CD4-positive, alpha-beta memory T cell (primary cell): Measurements from ENCODE around the gene LDLRAD4. TPM values are rescaled to one million over a fixed set of nuclear protein-coding genes. Genes with fewer than 3 reads are reported as not detected.
A peak's percentile ranks its signal among the peaks of the same experiment; 100 is the strongest.
"Not testable (repeated sequence)": the region's sequence is repeated elsewhere in the genome, so short reads cannot be mapped to it uniquely, and the experiment has no call there.

ENCODE experiments used
- CTCF ChIA-PET: fragments of 350-600 bp; sonication (Branson Sonifier 250); formaldehyde crosslinking; loops from one replicate; lab custom pipeline; 2021; ENCODE audit warnings: inconsistent platforms; ENCODE audit not compliant: partially characterized antibody; lab: Charles Lee
- POLR2A ChIA-PET: fragments of 350-600 bp; sonication (Branson Sonifier 250); formaldehyde crosslinking; loops from one replicate; lab custom pipeline; 2021; ENCODE audit not compliant: partially characterized antibody; lab: Charles Lee
- DNase-seq, 5 donors: peaks; one replicate each; pipeline versions ENCODE4 v3.0.0 to v3.0.0-alpha.2; 2020 to 2022; ENCODE audit warnings: mixed read lengths in 1 of 5
- H3K27ac ChIP-seq: one replicate; pipeline ENCODE4 v1.7.0; 2013; ENCODE audit warnings: low read depth, low read length
- H3K27me3 ChIP-seq: 2 replicates; pipeline ENCODE4 v1.7.0; 2013; ENCODE audit warnings: mild to moderate bottlenecking, low read length, moderate library complexity; ENCODE audit not compliant: insufficient read depth
- H3K36me3 ChIP-seq: 2 replicates; pipeline ENCODE4 v1.7.0; 2013; ENCODE audit warnings: mild to moderate bottlenecking, low read length, moderate library complexity; ENCODE audit not compliant: insufficient read depth
- H3K4me1 ChIP-seq: 2 replicates; pipeline ENCODE4 v1.7.0; 2013; ENCODE audit warnings: mild to moderate bottlenecking, low read length, moderate library complexity; ENCODE audit not compliant: insufficient read depth
- H3K4me3 ChIP-seq, 2 donors: one replicate each; pipeline ENCODE4 v1.7.0; 2013; ENCODE audit warnings: low read length in 2 of 2, mild to moderate bottlenecking in 1 of 2
- H3K9me3 ChIP-seq, 2 donors: one replicate each; pipeline ENCODE4 v1.7.0; 2013; ENCODE audit warnings: low read length in 2 of 2, control low read depth in 1 of 2; ENCODE audit not compliant: control insufficient read depth in 1 of 2
- H3K27ac Mint-ChIP-seq, 7 donors: one replicate each; pipeline ENCODE4 v1.8.0; 2020 to 2021; ENCODE audit warnings: mixed read lengths in 7 of 7, mild to moderate bottlenecking in 6 of 7, inconsistent platforms in 3 of 7, moderate library complexity in 3 of 7
- H3K27me3 Mint-ChIP-seq, 2 donors: one replicate each; pipeline ENCODE4 v1.8.0; 2020 to 2021; ENCODE audit warnings: mixed read lengths in 2 of 2
- H3K36me3 Mint-ChIP-seq, 2 donors: one replicate each; pipeline ENCODE4 v1.8.0; 2020 to 2021; ENCODE audit warnings: mixed read lengths in 2 of 2, inconsistent platforms in 1 of 2, mild to moderate bottlenecking in 1 of 2
- H3K4me1 Mint-ChIP-seq, 4 donors: one replicate each; pipeline ENCODE4 v1.8.0; 2020 to 2021; ENCODE audit warnings: mixed read lengths in 4 of 4, mild to moderate bottlenecking in 1 of 4
- H3K4me3 Mint-ChIP-seq, 8 donors: one replicate each; pipeline ENCODE4 v1.8.0; 2020 to 2021; ENCODE audit warnings: mixed read lengths in 8 of 8, mild to moderate bottlenecking in 7 of 8, moderate library complexity in 6 of 8, inconsistent platforms in 3 of 8
- H3K9me3 Mint-ChIP-seq, 8 donors: one replicate each; pipeline ENCODE4 v1.8.0; 2020 to 2021; ENCODE audit warnings: mixed read lengths in 8 of 8, mild to moderate bottlenecking in 5 of 8, inconsistent platforms in 3 of 8, moderate library complexity in 1 of 8
- intact Hi-C: fragments of 100-400 bp; cut with micrococcal nuclease; formaldehyde crosslinking; loops from one replicate; pipeline ENCODE4 v1.15.1; 2023
- polyA plus RNA-seq, 2 donors: library from polyadenylated mRNA; unstranded; fragments of 300-500 nt; fragmentation: Illumina TruSeq; gene quantifications; one replicate each; pipeline ENCODE4 v1.2.3, GENCODE V29; 2021
- total RNA-seq, 2 experiments: library from RNA; stranded (reverse); gene quantifications; one replicate each; pipeline ENCODE4 v1.2.3, GENCODE V29; 2021

Gene LDLRAD4
- total and polyA plus RNA-seq, 4 experiments from 2014 or later, result 17.4 to 63.0 (median 36.6) TPM

- ChIA-PET CTCF (interaction anchor here (0.8 to 1.6 kb wide), 3 partner anchors 8 to 225 kb away, joined by 3 to 5 read pairs (median 4); no protein-coding TSS in a partner anchor), POLR2A (no interaction called here)
Observed at GRCh38 chr18:13605901-13606300, 387.3 kb downstream of the LDLRAD4 start.

DNA sequence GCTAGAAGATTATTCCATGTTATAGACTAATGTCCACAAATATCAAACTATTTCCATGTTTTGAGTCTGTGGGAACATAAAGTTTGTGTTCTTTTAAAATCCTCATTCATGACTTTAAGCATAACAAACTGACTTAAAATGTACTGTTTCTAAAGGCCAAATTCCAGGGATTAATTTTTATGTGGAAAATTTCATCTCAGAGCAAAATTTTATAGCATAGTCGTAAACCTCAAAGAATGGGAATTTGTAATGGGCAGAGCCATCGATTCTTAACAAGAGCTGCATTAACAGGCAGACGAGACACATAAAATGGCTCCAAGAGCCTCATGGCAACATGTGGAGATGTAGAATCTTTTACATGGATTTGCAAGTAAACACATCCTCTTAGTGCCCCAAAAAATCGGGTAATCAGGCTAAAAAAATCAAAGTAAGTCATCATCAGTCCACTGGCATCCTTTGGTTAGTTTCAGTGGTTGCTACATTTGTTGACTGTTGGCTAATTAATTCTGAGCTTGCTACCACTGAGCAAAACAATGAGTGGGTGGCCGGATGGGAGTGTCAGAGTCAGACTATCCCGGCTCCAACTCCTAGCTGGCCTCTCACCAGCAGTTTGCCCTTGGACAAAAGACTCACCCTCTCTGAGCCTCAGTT lies 388.2 kb downstream of the LDLRAD4 start:
- peaks cover 23 to 35% (median 30%) of the 10 kb centered on the region in 4 donors for H3K4me1 Mint-ChIP-seq
- no peak overlapping the region for H3K4me3 Mint-ChIP-seq
- no peak overlapping the region for H3K27ac Mint-ChIP-seq
- H3K36me3 ChIP-seq, result no peaks in the 10 kb centered on the region
- no peaks in the 10 kb centered on the region for H3K9me3 ChIP-seq
- no peak overlapping the region for H3K27ac ChIP-seq
- H3K9me3 Mint-ChIP-seq, result no peaks in the 10 kb centered on the region
- peaks cover 0 to 3% of the 10 kb centered on the region in 2 donors for H3K36me3 Mint-ChIP-seq
- H3K27me3 ChIP-seq, result no peaks in the 10 kb centered on the region
- POLR2A ChIA-PET, result no interaction called here
- no peak for DNase-seq
- no peak overlapping the region for H3K4me3 ChIP-seq
- CTCF ChIA-PET, result interaction anchor here (0.8 to 1.6 kb wide), 3 partner anchors 9 to 226 kb away, joined by 3 to 5 read pairs (median 4); no protein-coding TSS in a partner anchor
- intact Hi-C loops, result no loop called here
- peaks cover 32% of the 10 kb centered on the region for H3K4me1 ChIP-seq
- no peaks in the 10 kb centered on the region for H3K27me3 Mint-ChIP-seq

More at GRCh38 chr18:13605901-13606300, 387.3 kb downstream of the LDLRAD4 start:
- H3K4me1 ChIP-seq, result peaks cover 24% of the 10 kb centered on the region
- H3K36me3 Mint-ChIP-seq, result peaks cover 0 to 4% of the 10 kb centered on the region in 2 donors
- H3K36me3 ChIP-seq, result no peaks in the 10 kb centered on the region
- no peaks in the 10 kb centered on the region for H3K9me3 ChIP-seq
- H3K4me1 Mint-ChIP-seq, result peaks cover 18 to 27% (median 22%) of the 10 kb centered on the region in 4 donors
- H3K27me3 ChIP-seq, result no peaks in the 10 kb centered on the region
- intact Hi-C loops, result no loop called here
- no peaks in the 10 kb centered on the region for H3K27me3 Mint-ChIP-seq
- H3K9me3 Mint-ChIP-seq, result no peaks in the 10 kb centered on the region
- no peak overlapping the region for H3K4me3 Mint-ChIP-seq
- H3K27ac ChIP-seq, result no peak overlapping the region
- no peak overlapping the region for H3K27ac Mint-ChIP-seq
- no peak overlapping the region for H3K4me3 ChIP-seq
- no peak for DNase-seq

- Mint-ChIP-seq H3K4me1 (peaks cover 37 to 49% (median 43%) of the 10 kb centered on the region in 4 donors), H3K27ac (peak overlapping the region; percentile 20 to 94 (median 88)), H3K4me3 (peak overlapping the region in 6 of 8 donors; percentile 40 to 87 (median 67))
- H3K27me3 Mint-ChIP-seq, H3K36me3 Mint-ChIP-seq, H3K27me3 ChIP-seq, H3K36me3 ChIP-seq, H3K27ac ChIP-seq, H3K4me3 ChIP-seq, H3K9me3 Mint-ChIP-seq, H3K9me3 ChIP-seq: not testable (repeated sequence)
- peak in 2 of 5 donors; percentile 31 to 64 for DNase-seq
- intact Hi-C loops, result loop anchor here (2.0 kb wide), 1 partner anchor 119 kb away; the partner anchor contains the start of genes FAM210A and RNMT
- H3K4me1 ChIP-seq, result peaks cover 45% of the 10 kb centered on the region
- ChIA-PET POLR2A (interaction anchor here (0.7 to 1.5 kb wide), 3 partner anchors 45 to 392 kb away, joined by 3 to 5 read pairs (median 3); no protein-coding TSS in a partner anchor), CTCF (interaction anchor here (1.1 to 2.7 kb wide), 4 partner anchors 21 to 392 kb away, joined by 3 to 12 read pairs (median 4); no protein-coding TSS in a partner anchor)
Observed at GRCh38 chr18:13608024-13608562, 389.5 kb downstream of the LDLRAD4 start.

GRCh38 chr18:13608791-13609532 lies 390.4 kb downstream of the LDLRAD4 start:
- intact Hi-C loops, result loop anchor here (2.0 kb wide), 1 partner anchor 118 kb away; the partner anchor contains the start of genes FAM210A and RNMT
- H3K27ac Mint-ChIP-seq, result peak overlapping the region; percentile 48 to 94 (median 90)
- H3K9me3 Mint-ChIP-seq, result no peaks in the 10 kb centered on the region
- peak overlapping the region; percentile 8 to 28 for H3K4me3 ChIP-seq
- H3K4me1 Mint-ChIP-seq, result peaks cover 46 to 58% (median 52%) of the 10 kb centered on the region in 4 donors
- H3K27me3 ChIP-seq, result no peaks in the 10 kb centered on the region
- no peaks in the 10 kb centered on the region for H3K27me3 Mint-ChIP-seq
- ChIA-PET POLR2A (interaction anchor here (0.7 to 1.5 kb wide), 4 partner anchors 46 to 393 kb away, joined by 3 to 5 read pairs (median 4); partner anchors contain the start of genes FAM210A and RNMT), CTCF (interaction anchor here (1.1 to 2.7 kb wide), 4 partner anchors 20 to 393 kb away, joined by 3 to 12 read pairs (median 4); no protein-coding TSS in a partner anchor)
- peak overlapping the region; percentile 51 to 87 (median 78) for H3K4me3 Mint-ChIP-seq
- no peaks in the 10 kb centered on the region for H3K9me3 ChIP-seq
- H3K27ac ChIP-seq, result no peak overlapping the region
- peaks cover 54% of the 10 kb centered on the region for H3K4me1 ChIP-seq
- DNase-seq, result peak in 3 of 5 donors; percentile 33 to 57 (median 36)
- H3K36me3 ChIP-seq, result no peaks in the 10 kb centered on the region
- peaks cover 0 to 2% of the 10 kb centered on the region in 2 donors for H3K36me3 Mint-ChIP-seq

DNA sequence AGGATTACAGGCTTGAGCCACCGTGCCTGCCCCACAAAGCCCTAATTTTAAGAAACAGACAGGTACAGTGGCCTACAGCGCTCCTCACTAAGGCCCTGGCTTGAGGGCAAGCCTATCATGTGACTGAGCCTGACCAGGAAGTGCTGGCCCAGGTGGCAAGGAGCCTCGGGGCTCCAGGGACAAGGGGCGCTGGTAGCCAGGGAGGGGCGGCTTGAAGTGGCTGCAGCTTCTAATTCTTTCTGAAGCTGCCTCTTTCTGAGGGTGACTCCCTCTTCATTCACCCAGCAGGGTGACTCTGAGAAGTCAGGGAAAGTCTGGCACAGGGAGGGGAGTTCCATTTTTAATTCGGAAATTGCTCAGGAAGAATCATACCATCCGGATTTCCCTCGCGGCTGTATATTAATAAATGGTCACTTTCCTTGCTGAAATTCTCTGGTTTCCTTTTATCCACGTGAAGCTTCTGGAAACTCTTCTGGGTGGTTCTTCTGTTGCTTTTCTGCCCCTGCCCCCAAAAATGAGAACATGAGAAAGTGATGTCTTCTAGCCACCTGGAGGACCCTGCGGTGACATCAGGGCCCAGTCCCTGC lies 392.1 kb downstream of the LDLRAD4 start:
- H3K27ac ChIP-seq, result no peak overlapping the region
- POLR2A ChIA-PET, result interaction anchor here (1.5 to 3.8 kb wide), 2 partner anchors 34 to 234 kb away, joined by 4 to 21 read pairs; no protein-coding TSS in a partner anchor
- H3K4me3 Mint-ChIP-seq, result peak overlapping the region in 7 of 8 donors; percentile 81 to 96 (median 90)

DNA sequence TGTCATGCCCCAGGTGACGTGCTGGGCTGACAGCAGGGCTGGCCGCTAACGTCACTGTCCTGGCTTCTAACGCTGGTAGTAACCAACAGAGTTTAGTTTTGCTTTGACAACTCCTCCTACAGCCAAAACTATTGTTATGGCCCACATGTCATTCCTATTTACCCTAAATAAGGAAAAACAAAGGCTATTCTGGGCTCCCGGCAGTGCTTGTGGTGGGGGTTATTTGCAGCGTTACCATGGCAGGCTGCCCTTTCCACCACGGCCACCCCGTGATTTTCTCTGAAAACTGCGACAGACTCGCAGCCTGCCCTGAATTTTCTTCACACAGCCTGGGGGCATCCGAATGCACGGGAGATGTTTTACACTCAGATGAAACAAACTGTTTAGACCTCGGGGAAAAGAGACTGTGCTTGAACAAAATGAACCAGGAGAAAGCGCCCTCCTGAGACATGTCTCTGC lies 392.6 kb downstream of the LDLRAD4 start:
- H3K9me3 Mint-ChIP-seq, result no peaks in the 10 kb centered on the region
- ChIA-PET POLR2A (interaction anchor here (1.5 to 3.8 kb wide), 3 partner anchors 35 to 235 kb away, joined by 3 to 21 read pairs (median 4); no protein-coding TSS in a partner anchor), CTCF (interaction anchor here (1.7 kb wide), 1 partner anchor 395 kb away, joined by 11 read pairs; no protein-coding TSS in a partner anchor)
- Histone ChIP-seq H3K9me3 (no peaks in the 10 kb centered on the region), H3K27ac (peak overlapping the region; percentile 11), H3K36me3 (no peaks in the 10 kb centered on the region), H3K4me1 (peaks cover 76% of the 10 kb centered on the region), H3K27me3 (no peaks in the 10 kb centered on the region), H3K4me3 (peak overlapping the region in 1 of 2 donors; percentile 51)
- peak in 3 of 5 donors; percentile 38 to 59 (median 54) for DNase-seq
- H3K27ac Mint-ChIP-seq, result peak overlapping the region; percentile 83 to 96 (median 91)
- peaks cover 65 to 80% (median 73%) of the 10 kb centered on the region in 4 donors for H3K4me1 Mint-ChIP-seq
- H3K36me3 Mint-ChIP-seq, result peaks cover 0 to 2% of the 10 kb centered on the region in 2 donors
- intact Hi-C loops, result loop anchor here (5.0 kb wide), 3 partner anchors 54 to 474 kb away; no protein-coding TSS in a partner anchor
- H3K4me3 Mint-ChIP-seq, result peak overlapping the region; percentile 78 to 96 (median 88)
- no peaks in the 10 kb centered on the region for H3K27me3 Mint-ChIP-seq

More for the DNA sequence above, 392.1 kb downstream of the LDLRAD4 start:
- H3K27me3 Mint-ChIP-seq, result no peaks in the 10 kb centered on the region
- Histone ChIP-seq H3K9me3 (no peaks in the 10 kb centered on the region), H3K4me3 (no peak overlapping the region), H3K27me3 (no peaks in the 10 kb centered on the region), H3K4me1 (peaks cover 71% of the 10 kb centered on the region), H3K36me3 (no peaks in the 10 kb centered on the region)
- peaks cover 60 to 75% (median 68%) of the 10 kb centered on the region in 4 donors for H3K4me1 Mint-ChIP-seq
- peak overlapping the region; percentile 83 to 96 (median 91) for H3K27ac Mint-ChIP-seq
- no peak for DNase-seq
- CTCF ChIA-PET, result no interaction called here
- intact Hi-C loops, result loop anchor here (5.0 kb wide), 3 partner anchors 53 to 473 kb away; no protein-coding TSS in a partner anchor
- H3K9me3 Mint-ChIP-seq, result no peaks in the 10 kb centered on the region
- peaks cover 0 to 2% of the 10 kb centered on the region in 2 donors for H3K36me3 Mint-ChIP-seq
